A673 (cell line): ENCODE data around the gene DGKD. TPM values are rescaled to one million over a fixed set of nuclear protein-coding genes. Genes with fewer than 3 reads are reported as not detected.

Source experiments
- BruUV-seq: library from RNA; stranded (reverse); fragments of 400-500 nt; replicated peaks from 2 replicates; lab custom pipeline; 2021; lab: Mats Ljungman, UMichigan
- CTCF ChIA-PET: fragments of 300-600 bp; sonication (Branson Sonifier 250); formaldehyde crosslinking; loops from one replicate; lab custom pipeline; 2022; ENCODE audit warnings: antibody characterized with exemption; lab: Charles Lee
- POLR2A ChIA-PET: fragments of 300-600 bp; sonication (Branson Sonifier 250); formaldehyde crosslinking; loops from one replicate; lab custom pipeline; 2022; ENCODE audit warnings: antibody characterized with exemption; ENCODE audit not compliant: low non-redundant PET; lab: Charles Lee
- DNase-seq: peaks from one replicate; pipeline ENCODE4 v3.0.0-alpha.2; 2015; ENCODE audit warnings: low spot score
- H3K27ac ChIP-seq: fragments of 200-600 bp; sonication (generic); 2 replicates; pipeline ENCODE4 v1.5.1; 2016; ENCODE audit warnings: mixed run types, low read depth, mild to moderate bottlenecking, mixed read lengths, antibody characterized with exemption, low read length; ENCODE audit not compliant: poor library complexity, severe bottlenecking
- H3K27me3 ChIP-seq: fragments of 200-600 bp; sonication (generic); replicated peaks from 2 replicates; pipeline ENCODE4 v1.6.1; 2017; ENCODE audit warnings: mixed run types, low read depth, mild to moderate bottlenecking, mixed read lengths, antibody characterized with exemption, low read length; ENCODE audit not compliant: insufficient read depth, poor library complexity
- H3K36me3 ChIP-seq: fragments of 200-600 bp; sonication (generic); 2 replicates; pipeline ENCODE4 v1.6.1; 2016; ENCODE audit warnings: mixed run types, mild to moderate bottlenecking, mixed read lengths, antibody characterized with exemption, low read length; ENCODE audit not compliant: insufficient read depth, poor library complexity, severe bottlenecking
- H3K4me1 ChIP-seq: fragments of 200-600 bp; sonication (generic); 2 replicates; pipeline ENCODE4 v1.6.1; 2017; ENCODE audit warnings: mixed run types, mild to moderate bottlenecking, mixed read lengths, antibody characterized with exemption, low read length; ENCODE audit not compliant: insufficient read depth, poor library complexity, severe bottlenecking
- H3K4me3 ChIP-seq: fragments of 200-600 bp; sonication (generic); 2 replicates; pipeline ENCODE4 v1.5.1; 2016; ENCODE audit warnings: low read depth, mixed run types, mild to moderate bottlenecking, mixed read lengths, low read length; ENCODE audit not compliant: poor library complexity, severe bottlenecking
- H3K9me3 ChIP-seq: fragments of 200-600 bp; sonication (generic); 2 replicates; pipeline ENCODE4 v1.6.1; 2016; ENCODE audit warnings: mixed run types, low read depth, mild to moderate bottlenecking, mixed read lengths, antibody characterized with exemption, low read length; ENCODE audit not compliant: poor library complexity, severe bottlenecking
- EZH2 ChIP-seq: fragments of 200-600 bp; sonication (generic); IDR thresholded peaks from 2 replicates; pipeline ENCODE4 v1.6.1; 2017; ENCODE audit warnings: borderline replicate concordance, low read depth, mild to moderate bottlenecking, mixed read lengths, antibody characterized with exemption, low read length; ENCODE audit not compliant: poor library complexity, severe bottlenecking
- intact Hi-C: fragments of 100-400 bp; cut with micrococcal nuclease; formaldehyde crosslinking; loops from one replicate; pipeline ENCODE4 v1.10.0; 2022; ENCODE audit not compliant: unreplicated experiment
- total RNA-seq: library from RNA; stranded (reverse); gene quantifications from 2 replicates; pipeline ENCODE4 v1.2.3, GENCODE V29; 2021
- TF ChIP-seq, protein P1 (sequence below): fragments of 300-800, 200-600 bp; sonication (generic); conservative IDR thresholded peaks from 2 replicates; pipeline ENCODE4 v1.5.1; 2017; ENCODE audit warnings: low read depth, mild to moderate bottlenecking, antibody characterized with exemption, low read length, moderate library complexity, mixed read lengths

DGKD gene
- total RNA-seq, 1 experiment from 2014 or later: 128 TPM

DNA sequence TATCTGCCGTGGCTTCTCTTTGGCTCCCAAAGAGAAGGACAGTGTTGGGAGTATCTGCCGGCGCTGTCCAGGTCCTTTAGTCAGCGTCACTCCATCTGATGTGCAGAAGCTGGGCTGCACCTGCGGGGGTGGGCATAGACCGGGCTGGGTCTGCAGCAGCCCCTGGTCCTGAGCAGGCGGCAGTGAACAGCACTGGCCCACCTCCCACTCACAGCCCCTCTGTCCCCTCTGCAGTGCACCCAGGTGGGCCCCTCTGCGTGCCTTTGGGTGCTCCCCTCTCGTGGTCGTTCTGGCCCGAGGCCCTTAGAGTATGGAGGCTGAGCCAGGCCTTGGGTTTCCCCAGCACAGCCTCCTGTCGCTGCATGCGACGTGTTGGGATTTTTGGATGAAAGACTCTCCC, 116.5 kb downstream of the DGKD start:
- TF ChIP-seq, protein P1, sequence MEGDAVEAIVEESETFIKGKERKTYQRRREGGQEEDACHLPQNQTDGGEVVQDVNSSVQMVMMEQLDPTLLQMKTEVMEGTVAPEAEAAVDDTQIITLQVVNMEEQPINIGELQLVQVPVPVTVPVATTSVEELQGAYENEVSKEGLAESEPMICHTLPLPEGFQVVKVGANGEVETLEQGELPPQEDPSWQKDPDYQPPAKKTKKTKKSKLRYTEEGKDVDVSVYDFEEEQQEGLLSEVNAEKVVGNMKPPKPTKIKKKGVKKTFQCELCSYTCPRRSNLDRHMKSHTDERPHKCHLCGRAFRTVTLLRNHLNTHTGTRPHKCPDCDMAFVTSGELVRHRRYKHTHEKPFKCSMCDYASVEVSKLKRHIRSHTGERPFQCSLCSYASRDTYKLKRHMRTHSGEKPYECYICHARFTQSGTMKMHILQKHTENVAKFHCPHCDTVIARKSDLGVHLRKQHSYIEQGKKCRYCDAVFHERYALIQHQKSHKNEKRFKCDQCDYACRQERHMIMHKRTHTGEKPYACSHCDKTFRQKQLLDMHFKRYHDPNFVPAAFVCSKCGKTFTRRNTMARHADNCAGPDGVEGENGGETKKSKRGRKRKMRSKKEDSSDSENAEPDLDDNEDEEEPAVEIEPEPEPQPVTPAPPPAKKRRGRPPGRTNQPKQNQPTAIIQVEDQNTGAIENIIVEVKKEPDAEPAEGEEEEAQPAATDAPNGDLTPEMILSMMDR: no peak
- no peak for TF ChIP-seq EZH2
- ChIA-PET POLR2A (no interaction called here), CTCF (no interaction called here)
- Histone ChIP-seq H3K27ac (no peak overlapping the region), H3K27me3 (no peaks in the 10 kb centered on the region), H3K9me3 (no peaks in the 10 kb centered on the region), H3K4me1 (no peaks in the 10 kb centered on the region), H3K36me3 (peaks cover 34% of the 10 kb centered on the region), H3K4me3 (no peak overlapping the region)
- no peak for DNase-seq
- intact Hi-C loops: no loop called here
- BruUV-seq: no TSS peak

DNA sequence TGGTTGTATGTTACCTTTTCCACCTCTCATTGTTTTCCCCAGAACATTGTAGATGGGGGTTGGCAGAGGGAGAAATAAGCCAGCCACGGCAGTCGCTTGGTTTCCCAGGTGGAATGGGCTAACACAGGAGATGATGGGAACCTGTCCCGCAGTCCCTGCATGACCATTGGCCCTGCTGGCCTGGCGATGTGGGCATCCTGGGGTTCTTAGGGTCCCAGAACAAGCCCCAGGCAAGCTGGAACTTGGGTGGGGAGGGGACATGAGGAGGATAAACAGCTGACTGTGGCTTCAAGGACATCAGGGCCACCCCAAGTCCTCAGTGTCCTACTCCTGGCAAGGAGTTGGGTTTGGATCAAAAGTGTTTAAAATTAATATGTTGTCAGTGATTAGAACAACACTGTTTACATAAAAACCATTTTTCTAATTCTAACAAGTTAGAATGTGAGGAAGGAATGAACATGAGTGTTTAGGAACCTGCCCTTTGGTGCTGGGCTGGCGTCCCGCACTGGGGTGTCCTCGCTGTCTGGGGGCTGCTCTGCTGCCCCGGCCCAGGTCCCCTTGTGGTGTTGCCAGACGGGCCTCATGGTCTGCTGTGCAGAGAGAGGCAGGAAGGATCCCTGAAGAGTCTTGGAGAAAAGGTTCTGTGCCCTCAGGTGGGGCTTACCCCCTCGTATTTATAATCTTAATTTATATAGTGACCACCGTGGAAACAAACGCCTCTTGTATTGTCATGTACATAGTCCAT, 117.2 kb downstream of the DGKD start:
- no peak for DNase-seq
- Histone ChIP-seq H3K27me3 (no peaks in the 10 kb centered on the region), H3K9me3 (no peaks in the 10 kb centered on the region), H3K36me3 (peaks cover 34% of the 10 kb centered on the region), H3K4me3 (no peak overlapping the region), H3K27ac (no peak overlapping the region), H3K4me1 (no peaks in the 10 kb centered on the region)
- TSS peak; percentile 81 for BruUV-seq
- intact Hi-C loops: no loop called here
- ChIA-PET POLR2A (no interaction called here), CTCF (interaction anchor here (0.7 kb wide), 1 partner anchor 22 kb away, joined by 4 read pairs; no protein-coding TSS in a partner anchor)
- TF ChIP-seq, protein P1: no peak
- TF ChIP-seq EZH2: no peak

DNA sequence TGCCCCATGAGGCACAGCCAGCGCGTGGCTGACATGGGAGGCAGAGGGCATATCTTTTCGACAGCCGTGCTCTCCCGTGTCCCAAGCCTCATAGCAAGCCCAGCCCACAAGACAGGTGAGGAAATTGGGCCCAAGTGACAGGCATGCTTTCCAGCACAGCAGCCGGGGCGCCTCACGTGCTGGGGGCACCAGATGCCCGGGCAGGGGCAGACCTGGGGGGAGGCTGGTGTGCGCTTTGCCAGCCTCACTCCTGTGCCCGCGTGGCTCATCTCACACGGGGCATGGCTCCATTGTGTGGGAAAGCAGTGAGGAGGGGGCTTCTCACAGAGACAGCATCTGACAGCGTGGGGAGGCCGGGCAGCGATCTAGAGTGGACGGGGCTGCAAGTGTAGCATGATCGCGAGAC, 119.1 kb downstream of the DGKD start:
- CTCF ChIA-PET: no interaction called here
- no peaks in the 10 kb centered on the region for H3K27me3 ChIP-seq
- no peak for DNase-seq
- no peaks in the 10 kb centered on the region for H3K4me1 ChIP-seq
- intact Hi-C loops: no loop called here
- no peak for TF ChIP-seq EZH2
- TF ChIP-seq, protein P1: no peak
- H3K9me3 ChIP-seq: no peaks in the 10 kb centered on the region
- H3K4me3 ChIP-seq: no peak overlapping the region
- H3K36me3 ChIP-seq: peaks cover 33% of the 10 kb centered on the region
- H3K27ac ChIP-seq: no peak overlapping the region
- POLR2A ChIA-PET: no interaction called here
- no TSS peak for BruUV-seq
